HEK293T (cell line): Measurements from ENCODE around the gene KLF1.

Experiments
- CTBP1 ChIP-seq: fragments of 450-650 bp; IDR thresholded peaks from 2 replicates; pipeline ENCODE4 v1.6.1; 2016; ENCODE audit warnings: borderline replicate concordance
- ELF4 ChIP-seq: fragments of 450-650 bp; IDR thresholded peaks from 2 replicates; pipeline ENCODE4 v1.6.1; 2017; ENCODE audit warnings: antibody characterized with exemption
- FOXM1 ChIP-seq: fragments of 450-650 bp; IDR thresholded peaks from 2 replicates; pipeline ENCODE4 v1.6.1; 2017; ENCODE audit warnings: mild to moderate bottlenecking, borderline replicate concordance
- HDGF ChIP-seq: fragments of 450-650 bp; IDR thresholded peaks from 2 replicates; pipeline ENCODE4 v1.6.1; 2017; ENCODE audit warnings: antibody characterized with exemption, borderline replicate concordance
- L3MBTL2 ChIP-seq: fragments of 450-650 bp; conservative IDR thresholded peaks from 2 replicates; pipeline ENCODE4 v1.6.1; 2016; ENCODE audit warnings: mild to moderate bottlenecking
- LEF1 ChIP-seq: fragments of 450-650 bp; IDR thresholded peaks from 2 replicates; pipeline ENCODE4 v1.6.1; 2017; ENCODE audit warnings: mild to moderate bottlenecking, borderline replicate concordance
- NFRKB ChIP-seq: fragments of 450-650 bp; IDR thresholded peaks from 2 replicates; pipeline ENCODE4 v1.6.1; 2016; ENCODE audit warnings: mild to moderate bottlenecking, moderate library complexity
- SUZ12 ChIP-seq: fragments of 450-650 bp; IDR thresholded peaks from 2 replicates; pipeline ENCODE4 v1.6.1; 2016; ENCODE audit warnings: mild to moderate bottlenecking
- TARDBP ChIP-seq: fragments of 450-650 bp; IDR thresholded peaks from 2 replicates; pipeline ENCODE4 v1.6.1; 2016
- ZNF384 ChIP-seq: fragments of 450-650 bp; IDR thresholded peaks from 2 replicates; pipeline ENCODE4 v1.6.1; 2016
- TF ChIP-seq, protein P1 (sequence below): fragments of 450-650 bp; IDR thresholded peaks from 2 replicates; pipeline ENCODE4 v1.6.1; 2016

GRCh38 chr19:12907166-12907565 lies 20.2 kb upstream of the KLF1 start:
- TF ChIP-seq, protein P1, sequence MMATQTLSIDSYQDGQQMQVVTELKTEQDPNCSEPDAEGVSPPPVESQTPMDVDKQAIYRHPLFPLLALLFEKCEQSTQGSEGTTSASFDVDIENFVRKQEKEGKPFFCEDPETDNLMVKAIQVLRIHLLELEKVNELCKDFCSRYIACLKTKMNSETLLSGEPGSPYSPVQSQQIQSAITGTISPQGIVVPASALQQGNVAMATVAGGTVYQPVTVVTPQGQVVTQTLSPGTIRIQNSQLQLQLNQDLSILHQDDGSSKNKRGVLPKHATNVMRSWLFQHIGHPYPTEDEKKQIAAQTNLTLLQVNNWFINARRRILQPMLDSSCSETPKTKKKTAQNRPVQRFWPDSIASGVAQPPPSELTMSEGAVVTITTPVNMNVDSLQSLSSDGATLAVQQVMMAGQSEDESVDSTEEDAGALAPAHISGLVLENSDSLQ: no peak
- TF ChIP-seq NFRKB (no peak), L3MBTL2 (no peak), SUZ12 (no peak), LEF1 (no peak), HDGF (no peak), TARDBP (no peak), FOXM1 (no peak), ZNF384 (no peak), ELF4 (no peak), CTBP1 (no peak)
